HepG2 (cell line): ENCODE results near the gene NPTXR.

Experiments used
- NFATC3 ChIP-seq: sonication (generic); formaldehyde crosslinking; IDR thresholded peaks from 2 replicates; pipeline ENCODE4 v1.5.1; 2020; ENCODE audit warnings: mild to moderate bottlenecking, missing genetic modification reagents
- POLR2AphosphoS2 ChIP-seq: IDR thresholded peaks from 2 replicates; pipeline ENCODE4 v1.6.1; 2011; ENCODE audit warnings: low read depth, low read length, improper control_type of control experiment
- SRF ChIP-seq: IDR thresholded peaks from 2 replicates; pipeline ENCODE4 v1.6.1; 2011; ENCODE audit warnings: mild to moderate bottlenecking, low read depth, low read length, moderate library complexity
- TAF1 ChIP-seq: sonication (generic); formaldehyde crosslinking; IDR thresholded peaks from 2 replicates; pipeline ENCODE4 v1.4.0; 2020; ENCODE audit warnings: missing genetic modification reagents
- ZNF501 ChIP-seq: sonication (generic); formaldehyde crosslinking; IDR thresholded peaks from 2 replicates; pipeline ENCODE4 v1.5.1; 2020; ENCODE audit warnings: mild to moderate bottlenecking, moderate library complexity, missing genetic modification reagents

DNA sequence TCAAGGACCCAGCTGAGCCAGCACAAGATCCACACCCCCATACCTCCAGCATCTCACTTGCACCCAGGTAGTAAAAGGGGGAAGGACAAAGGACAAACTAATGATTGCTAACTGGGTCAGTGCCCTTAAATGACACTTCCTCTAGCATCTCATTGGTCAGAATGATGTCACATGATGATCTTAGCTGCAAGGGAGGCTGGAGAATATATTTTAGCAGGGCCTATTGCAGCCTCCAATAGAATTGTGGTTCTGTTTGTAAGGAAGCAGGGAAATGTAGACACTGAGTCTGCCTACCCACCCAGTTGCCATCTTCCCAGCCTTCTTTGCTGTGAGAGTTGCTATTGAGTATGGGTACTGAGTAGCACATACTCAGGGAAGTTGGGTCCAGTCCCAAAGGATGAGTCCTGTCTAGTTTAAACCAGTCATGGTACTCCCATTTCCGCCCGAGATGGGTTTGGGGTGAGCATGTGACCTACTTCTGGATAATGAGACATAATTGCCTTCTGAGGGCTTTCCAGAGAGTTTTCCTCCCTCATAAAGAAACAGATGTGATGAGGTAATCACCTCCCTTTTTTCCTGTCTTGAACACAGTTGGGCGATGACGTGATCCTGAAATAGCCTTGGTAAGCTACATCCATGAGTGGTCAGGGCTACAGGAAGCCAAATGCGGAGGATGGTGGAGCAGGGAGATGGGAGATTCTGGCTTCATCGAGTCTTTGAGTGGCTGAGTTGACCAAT is 44.4 kb downstream of the NPTXR start:
- no peak for TF ChIP-seq ZNF501 (CRISPR knock-in tag)
- no peak for TF ChIP-seq TAF1
- TF ChIP-seq SRF: no peak
- no peak for TF ChIP-seq POLR2AphosphoS2
- TF ChIP-seq NFATC3 (CRISPR knock-in tag): no peak
